ENCODE results near the gene REL. TPM values are rescaled to one million over a fixed set of nuclear protein-coding genes. Genes with fewer than 3 reads are reported as not detected.
"Not testable (repeated sequence)": the region's sequence is repeated elsewhere in the genome, so short reads cannot be mapped to it uniquely, and the experiment has no call there.

REL gene
- total RNA-seq, 1 donor from 2014 or later: 29.8 TPM

DNA sequence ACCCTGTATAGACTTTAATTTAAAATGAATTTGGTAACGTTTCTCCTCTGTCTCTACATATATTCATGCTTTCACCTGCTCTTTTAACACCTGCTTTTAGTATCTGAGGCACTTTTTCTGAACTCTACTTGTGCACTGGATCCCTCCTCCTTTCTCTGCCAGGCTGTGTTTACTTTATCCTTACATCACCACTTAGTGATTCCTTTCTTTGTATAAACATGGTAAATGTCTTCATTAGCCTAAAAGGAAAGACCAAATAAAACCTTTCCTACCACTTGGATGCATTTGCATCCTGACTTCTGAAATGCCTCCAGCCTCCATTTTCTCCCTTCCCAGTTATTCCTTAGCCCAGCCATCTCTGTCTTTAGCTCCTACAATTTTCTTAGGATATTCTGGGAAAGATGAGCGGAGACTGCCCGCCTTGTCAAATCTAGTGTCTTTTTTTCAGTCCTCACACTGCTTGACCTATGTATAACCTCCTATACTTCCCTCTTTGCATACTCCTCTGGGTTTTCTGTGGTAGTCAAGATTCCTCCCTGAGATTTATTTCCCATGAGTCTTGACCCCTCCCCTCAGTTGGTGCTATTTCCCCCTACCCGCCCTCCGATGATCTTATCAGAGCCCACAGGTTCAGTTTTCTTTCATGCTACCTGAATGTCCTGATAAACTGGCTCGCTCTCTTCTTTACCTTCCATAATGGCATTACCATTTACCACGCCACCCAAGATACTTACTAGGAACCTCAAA, 44.8 kb downstream of the REL start:
- H3K27me3 Mint-ChIP-seq (ENCODE audit: low read depth): no peaks in the 10 kb centered on the region
- peaks cover 27% of the 10 kb centered on the region for H3K36me3 Mint-ChIP-seq
- H3K27ac Mint-ChIP-seq: peak overlapping the region; percentile 93
- no peak overlapping the region for H3K4me3 Mint-ChIP-seq
- peaks cover 20% of the 10 kb centered on the region for H3K4me1 Mint-ChIP-seq
- H3K9me3 Mint-ChIP-seq: no peaks in the 10 kb centered on the region
- TF ChIP-seq, protein P1, sequence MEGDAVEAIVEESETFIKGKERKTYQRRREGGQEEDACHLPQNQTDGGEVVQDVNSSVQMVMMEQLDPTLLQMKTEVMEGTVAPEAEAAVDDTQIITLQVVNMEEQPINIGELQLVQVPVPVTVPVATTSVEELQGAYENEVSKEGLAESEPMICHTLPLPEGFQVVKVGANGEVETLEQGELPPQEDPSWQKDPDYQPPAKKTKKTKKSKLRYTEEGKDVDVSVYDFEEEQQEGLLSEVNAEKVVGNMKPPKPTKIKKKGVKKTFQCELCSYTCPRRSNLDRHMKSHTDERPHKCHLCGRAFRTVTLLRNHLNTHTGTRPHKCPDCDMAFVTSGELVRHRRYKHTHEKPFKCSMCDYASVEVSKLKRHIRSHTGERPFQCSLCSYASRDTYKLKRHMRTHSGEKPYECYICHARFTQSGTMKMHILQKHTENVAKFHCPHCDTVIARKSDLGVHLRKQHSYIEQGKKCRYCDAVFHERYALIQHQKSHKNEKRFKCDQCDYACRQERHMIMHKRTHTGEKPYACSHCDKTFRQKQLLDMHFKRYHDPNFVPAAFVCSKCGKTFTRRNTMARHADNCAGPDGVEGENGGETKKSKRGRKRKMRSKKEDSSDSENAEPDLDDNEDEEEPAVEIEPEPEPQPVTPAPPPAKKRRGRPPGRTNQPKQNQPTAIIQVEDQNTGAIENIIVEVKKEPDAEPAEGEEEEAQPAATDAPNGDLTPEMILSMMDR (IDR thresholded peaks at IDR 0.05; ENCODE audit: unreplicated experiment): no peak
- no peak for DNase-seq (ENCODE audit: low spot score in 2 of 2, unreplicated experiment in 2 of 2)

DNA sequence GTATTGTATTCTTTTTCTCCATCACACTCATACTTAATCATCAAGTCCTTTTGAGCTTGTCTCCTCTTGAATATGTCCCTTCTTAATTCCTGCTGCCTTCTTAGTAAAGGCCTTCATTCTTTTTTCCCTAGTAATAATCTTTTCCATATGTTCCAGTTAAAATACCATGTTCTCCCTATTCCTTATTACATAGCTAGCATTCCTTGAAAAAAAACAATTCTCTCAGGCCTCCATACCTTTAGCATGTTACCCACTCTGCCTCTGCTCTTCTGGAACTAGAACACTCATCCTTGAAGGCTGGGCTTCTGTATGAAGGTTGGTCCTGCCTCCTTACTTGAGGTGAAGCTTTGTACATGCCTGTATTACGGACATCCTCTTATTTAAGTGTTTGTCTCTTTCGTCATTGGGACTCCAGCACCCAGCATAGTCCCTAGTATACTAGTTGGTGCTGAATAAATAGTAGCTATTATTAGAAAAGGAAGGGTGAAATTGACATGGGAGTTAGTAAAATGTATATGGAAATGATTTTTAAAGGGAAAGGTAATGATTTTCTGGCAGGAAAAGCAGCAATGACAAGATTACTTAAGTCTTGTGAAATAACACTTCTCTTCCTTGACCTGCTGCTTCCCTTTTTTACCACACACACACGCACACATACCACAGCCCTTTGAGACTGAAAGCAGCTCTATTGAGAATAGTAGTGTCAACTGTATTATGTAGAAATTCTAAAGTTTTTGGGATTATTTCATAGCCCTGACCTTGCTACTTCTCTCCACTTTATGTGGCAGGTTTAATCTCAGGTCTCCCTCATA, 45.6 kb downstream of the REL start:
- DNase-seq (ENCODE audit: low spot score in 2 of 2, unreplicated experiment in 2 of 2): no peak

DNA sequence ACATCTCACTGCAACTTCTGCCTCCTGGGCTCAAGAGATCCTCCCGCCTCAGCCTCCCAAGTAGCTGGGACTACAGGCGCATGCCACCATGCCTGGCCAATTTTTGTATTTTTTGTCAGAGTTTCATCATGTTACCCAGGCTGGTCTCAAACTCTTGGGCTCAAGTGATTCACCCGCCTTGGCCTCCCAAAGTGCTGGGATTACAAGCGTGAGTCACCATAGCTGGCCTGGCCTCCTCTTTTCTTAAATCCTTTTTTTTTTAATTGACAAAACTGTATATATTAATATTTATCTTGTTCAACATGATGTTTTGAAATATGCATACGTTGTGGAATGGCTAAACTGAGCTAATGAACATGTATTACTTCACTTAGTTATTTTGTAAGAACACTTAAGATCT, 50.7 kb downstream of the REL start:
- DNase-seq (ENCODE audit: low spot score in 2 of 2, unreplicated experiment in 2 of 2); H3K4me1 Mint-ChIP-seq; H3K27ac Mint-ChIP-seq; H3K4me3 Mint-ChIP-seq; H3K27me3 Mint-ChIP-seq (ENCODE audit: low read depth); H3K9me3 Mint-ChIP-seq: not testable (repeated sequence)
- H3K36me3 Mint-ChIP-seq: peaks cover 39% of the 10 kb centered on the region

More for the DNA sequence above, 45.6 kb downstream of the REL start:
- no peaks in the 10 kb centered on the region for H3K27me3 Mint-ChIP-seq (ENCODE audit: low read depth)
- H3K4me1 Mint-ChIP-seq: peaks cover 20% of the 10 kb centered on the region
- H3K9me3 Mint-ChIP-seq: no peaks in the 10 kb centered on the region
- peaks cover 27% of the 10 kb centered on the region for H3K36me3 Mint-ChIP-seq
- TF ChIP-seq, protein P1 (IDR thresholded peaks at IDR 0.05; ENCODE audit: unreplicated experiment): no peak
- H3K4me3 Mint-ChIP-seq: no peak overlapping the region
- peak overlapping the region; percentile 93 for H3K27ac Mint-ChIP-seq

DNA sequence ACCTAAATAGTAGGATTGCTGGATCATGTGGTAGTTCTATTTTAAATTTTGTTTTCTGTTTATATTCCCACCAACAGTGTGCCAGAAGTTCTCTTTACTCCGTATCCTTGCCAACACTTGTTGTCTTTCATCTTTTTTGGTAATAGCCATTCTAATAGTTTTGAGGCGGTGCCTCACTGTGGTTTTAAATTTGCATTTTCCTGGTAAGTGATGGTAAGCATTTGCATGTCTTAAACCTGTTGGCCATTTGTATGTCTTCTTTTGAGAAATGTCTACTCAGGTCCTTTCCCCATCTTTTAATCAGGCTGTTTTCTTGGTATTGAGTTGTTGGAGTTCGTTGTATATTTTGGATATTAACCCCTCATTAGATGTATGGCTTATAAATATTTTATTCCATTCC, 51.6 kb downstream of the REL start:
- DNase-seq (ENCODE audit: low spot score in 2 of 2, unreplicated experiment in 2 of 2): no peak
- Mint-ChIP-seq H3K4me1 (no peaks in the 10 kb centered on the region), H3K36me3 (peaks cover 40% of the 10 kb centered on the region), H3K9me3 (peaks cover 9% of the 10 kb centered on the region), H3K27ac (no peak overlapping the region), H3K27me3 (ENCODE audit: low read depth) (no peaks in the 10 kb centered on the region), H3K4me3 (no peak overlapping the region)
- TF ChIP-seq, protein P1 (IDR thresholded peaks at IDR 0.05; ENCODE audit: unreplicated experiment): no peak

DNA sequence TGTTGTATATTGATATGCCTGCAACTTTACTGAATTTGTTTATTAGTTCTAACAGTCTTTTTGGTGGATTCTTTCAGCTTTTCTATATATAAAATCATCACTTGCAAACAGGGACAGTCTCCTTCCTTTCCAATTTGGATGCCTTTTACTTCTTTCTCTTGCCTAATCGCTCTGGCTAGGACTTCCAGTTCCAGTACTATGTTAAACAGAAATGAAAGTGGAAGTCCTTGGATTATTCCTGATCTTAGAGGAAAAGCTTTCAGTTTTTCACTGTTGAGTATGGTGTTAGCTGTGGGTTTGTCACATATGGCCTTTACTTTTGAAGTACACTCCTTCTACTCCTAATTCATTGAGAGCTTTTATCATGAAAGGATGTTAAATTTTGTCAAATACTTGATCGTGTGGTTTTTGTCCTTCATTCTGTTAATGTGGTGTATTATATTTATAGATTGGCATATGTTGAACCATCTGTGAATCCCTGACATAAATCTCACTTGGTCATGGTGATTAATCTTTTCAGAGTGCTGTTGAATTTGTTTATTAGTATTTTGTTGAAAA, 52.9 kb downstream of the REL start:
- Mint-ChIP-seq H3K36me3 (peaks cover 46% of the 10 kb centered on the region), H3K27ac (no peak overlapping the region), H3K4me1 (no peaks in the 10 kb centered on the region), H3K27me3 (ENCODE audit: low read depth) (no peaks in the 10 kb centered on the region), H3K4me3 (no peak overlapping the region), H3K9me3 (peaks cover 9% of the 10 kb centered on the region)
- no peak for DNase-seq (ENCODE audit: low spot score in 2 of 2, unreplicated experiment in 2 of 2)
- TF ChIP-seq, protein P1 (IDR thresholded peaks at IDR 0.05; ENCODE audit: unreplicated experiment): no peak

DNA sequence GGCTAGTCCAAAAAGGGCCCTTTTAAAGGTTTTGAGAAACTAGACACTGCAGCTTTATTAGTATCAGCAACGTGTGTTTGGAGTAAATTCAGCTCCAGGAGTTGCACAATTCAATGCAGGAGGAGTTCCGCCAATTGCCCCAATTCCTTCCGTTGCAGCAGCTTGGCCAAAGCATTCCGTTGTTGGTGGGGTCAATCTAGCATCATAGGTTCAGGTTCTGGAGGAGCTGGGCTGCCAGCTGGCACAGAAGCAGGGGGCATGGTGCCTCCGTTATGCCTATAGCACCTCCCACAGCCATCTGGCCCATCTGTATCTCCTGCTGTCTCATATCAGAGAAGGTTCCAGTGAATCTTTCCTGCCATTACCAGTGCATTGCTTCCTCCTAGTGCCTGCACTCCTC, 55.4 kb downstream of the REL start:
- Mint-ChIP-seq H3K4me3 (no peak overlapping the region), H3K9me3 (peaks cover 9% of the 10 kb centered on the region), H3K4me1 (no peaks in the 10 kb centered on the region), H3K27me3 (ENCODE audit: low read depth) (no peaks in the 10 kb centered on the region), H3K36me3 (peaks cover 48% of the 10 kb centered on the region), H3K27ac (no peak overlapping the region)
- no peak for DNase-seq (ENCODE audit: low spot score in 2 of 2, unreplicated experiment in 2 of 2)
- TF ChIP-seq, protein P1 (IDR thresholded peaks at IDR 0.05; ENCODE audit: unreplicated experiment): no peak
